HepG2 (cell line): ENCODE measurements around the gene NCOA6. TPM values are rescaled to one million over a fixed set of nuclear protein-coding genes. Genes with fewer than 3 reads are reported as not detected.

Source experiments
- AKNA ChIP-seq: sonication (generic); formaldehyde crosslinking; IDR thresholded peaks from 2 replicates; pipeline ENCODE4 v1.4.0; 2020; ENCODE audit warnings: missing genetic modification reagents, borderline replicate concordance
- CENPT ChIP-seq: sonication (generic); formaldehyde crosslinking; IDR thresholded peaks from 2 replicates; pipeline ENCODE4 v1.8.0; 2022; ENCODE audit warnings: low read depth, mild to moderate bottlenecking, moderate library complexity, missing genetic modification reagents
- CHD2 ChIP-seq: IDR thresholded peaks from 2 replicates; pipeline ENCODE4 v1.6.1; 2011; ENCODE audit warnings: low read depth, low read length, improper control_type of control experiment
- ELF3 ChIP-seq: IDR thresholded peaks from 2 replicates; pipeline ENCODE4 v1.6.1; 2016; ENCODE audit warnings: missing genetic modification reagents, missing compliant biosample characterization
- GTF2F1 ChIP-seq: fragments of 150-350 bp; IDR thresholded peaks from 2 replicates; pipeline ENCODE4 v1.6.1; 2014; ENCODE audit warnings: low read length
- NFKB2 ChIP-seq: sonication (generic); formaldehyde crosslinking; IDR thresholded peaks from 2 replicates; pipeline ENCODE4 v1.4.0; 2020; ENCODE audit warnings: missing genetic modification reagents, borderline replicate concordance
- POLR2G ChIP-seq: fragments of 200-400 bp; formaldehyde crosslinking; IDR thresholded peaks from 2 replicates; pipeline ENCODE4 v1.6.1; 2018; ENCODE audit warnings: mild to moderate bottlenecking, low read depth, low read length, moderate library complexity
- RFXAP ChIP-seq: sonication (generic); formaldehyde crosslinking; IDR thresholded peaks from 2 replicates; pipeline ENCODE4 v1.4.0; 2020; ENCODE audit warnings: missing genetic modification reagents, borderline replicate concordance
- ZFYVE20 ChIP-seq: sonication (generic); formaldehyde crosslinking; IDR thresholded peaks from 2 replicates; pipeline ENCODE4 v1.8.0; 2023; ENCODE audit warnings: low read depth, mild to moderate bottlenecking, moderate library complexity, missing genetic modification reagents, borderline replicate concordance
- ZNF547 ChIP-seq: sonication (generic); formaldehyde crosslinking; IDR thresholded peaks from 2 replicates; pipeline ENCODE4 v1.5.1; 2020; ENCODE audit warnings: mild to moderate bottlenecking, missing genetic modification reagents
- ZNF556 ChIP-seq: sonication (generic); formaldehyde crosslinking; IDR thresholded peaks from 2 replicates; pipeline ENCODE4 v1.4.0; 2020; ENCODE audit warnings: mild to moderate bottlenecking, missing genetic modification reagents, borderline replicate concordance
- ZNF746 ChIP-seq: sonication (generic); formaldehyde crosslinking; IDR thresholded peaks from 2 replicates; pipeline ENCODE4 v1.8.0; 2022; ENCODE audit warnings: mild to moderate bottlenecking, missing genetic modification reagents
- ZNF75D ChIP-seq: sonication (generic); formaldehyde crosslinking; IDR thresholded peaks from 2 replicates; pipeline ENCODE4 v1.8.1; 2023; ENCODE audit warnings: missing genetic modification reagents, mild to moderate bottlenecking, borderline replicate concordance
- ZNF816 ChIP-seq: sonication (generic); formaldehyde crosslinking; IDR thresholded peaks from 2 replicates; pipeline ENCODE4 v1.8.0; 2022; ENCODE audit warnings: missing genetic modification reagents, mild to moderate bottlenecking, borderline replicate concordance
- polyA plus RNA-seq, 8 experiments: library from polyadenylated mRNA; depleted of rRNA in 3 of 8; stranded (reverse) in 7 of 8; unstranded in 1 of 8; fragments of >200 nt; fragmentation: Illumina TruSeq in 4 of 8; extraction: Trizol in 4 of 8; gene quantifications; 2 replicates each; pipeline versions ENCODE4 v1.2.1 to v1.2.3, GENCODE V29; 2011 to 2016; ENCODE audit warnings: low read depth in 4 of 8, missing spikeins in 1 of 8, mixed read lengths in 1 of 8; ENCODE audit not compliant: insufficient read depth in 1 of 8
- total RNA-seq, 5 experiments: library from RNA; depleted of rRNA; stranded (reverse); fragments of >200 nt; fragmentation: Illumina TruSeq; extraction: Trizol; gene quantifications; 2 replicates each; pipeline ENCODE4 v1.2.3, GENCODE V29; 2016; ENCODE audit warnings: low read depth in 1 of 5
- TF ChIP-seq, protein P1 (sequence below), 2 experiments: sonication (generic) in 1 of 2; formaldehyde crosslinking in 1 of 2; IDR thresholded peaks; 2 replicates each; pipeline versions ENCODE4 v1.6.1 to v1.9.0; 2014 to 2022; ENCODE audit warnings: antibody characterized with exemption in 1 of 2, borderline replicate concordance in 1 of 2, inconsistent platforms in 1 of 2, low read depth in 1 of 2, missing genetic modification reagents in 1 of 2

The NCOA6 gene
- total and polyA plus RNA-seq, 2 of the 13 experiments (the other 11 are each of a cell fraction or from before 2014, with no cell fraction given): 11.2 to 29.3 TPM

DNA sequence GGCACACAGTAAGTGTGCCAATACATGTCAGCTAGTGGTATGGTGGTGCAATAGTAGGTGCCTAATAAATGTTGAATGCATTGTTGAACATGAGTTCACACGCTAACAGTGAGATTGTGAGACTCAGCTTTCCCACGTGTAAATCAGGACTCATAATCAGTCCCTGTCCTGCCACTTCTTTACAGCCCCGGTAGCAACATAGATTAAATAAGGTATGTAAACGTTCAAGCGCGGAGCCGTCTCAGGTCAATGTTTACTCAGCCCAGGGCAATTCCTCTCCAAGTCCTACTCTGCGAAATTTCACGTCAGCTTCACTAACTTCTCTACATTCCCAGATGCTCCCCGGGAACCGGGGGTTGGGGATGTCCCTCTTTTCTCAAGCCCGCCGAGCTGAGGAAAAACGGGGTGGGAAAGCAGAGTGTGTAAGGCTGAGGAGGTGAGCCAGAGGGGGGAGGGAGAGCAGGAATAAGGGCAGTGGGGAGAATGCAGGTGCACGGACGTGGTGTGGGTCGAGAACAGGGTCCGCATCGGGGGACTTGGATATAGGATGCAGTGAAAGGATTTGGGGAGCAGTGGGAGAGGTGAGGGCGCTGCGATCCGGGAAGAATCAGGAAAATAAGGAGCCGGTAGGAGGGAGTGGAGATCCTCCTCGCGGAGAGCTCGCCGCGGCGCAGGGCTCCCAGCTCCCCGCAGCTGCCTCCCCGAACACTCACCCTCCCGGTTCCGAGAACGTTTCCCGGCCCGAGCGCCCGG lies 121.9 kb downstream of the NCOA6 start (continued):
- TF ChIP-seq, protein P1, sequence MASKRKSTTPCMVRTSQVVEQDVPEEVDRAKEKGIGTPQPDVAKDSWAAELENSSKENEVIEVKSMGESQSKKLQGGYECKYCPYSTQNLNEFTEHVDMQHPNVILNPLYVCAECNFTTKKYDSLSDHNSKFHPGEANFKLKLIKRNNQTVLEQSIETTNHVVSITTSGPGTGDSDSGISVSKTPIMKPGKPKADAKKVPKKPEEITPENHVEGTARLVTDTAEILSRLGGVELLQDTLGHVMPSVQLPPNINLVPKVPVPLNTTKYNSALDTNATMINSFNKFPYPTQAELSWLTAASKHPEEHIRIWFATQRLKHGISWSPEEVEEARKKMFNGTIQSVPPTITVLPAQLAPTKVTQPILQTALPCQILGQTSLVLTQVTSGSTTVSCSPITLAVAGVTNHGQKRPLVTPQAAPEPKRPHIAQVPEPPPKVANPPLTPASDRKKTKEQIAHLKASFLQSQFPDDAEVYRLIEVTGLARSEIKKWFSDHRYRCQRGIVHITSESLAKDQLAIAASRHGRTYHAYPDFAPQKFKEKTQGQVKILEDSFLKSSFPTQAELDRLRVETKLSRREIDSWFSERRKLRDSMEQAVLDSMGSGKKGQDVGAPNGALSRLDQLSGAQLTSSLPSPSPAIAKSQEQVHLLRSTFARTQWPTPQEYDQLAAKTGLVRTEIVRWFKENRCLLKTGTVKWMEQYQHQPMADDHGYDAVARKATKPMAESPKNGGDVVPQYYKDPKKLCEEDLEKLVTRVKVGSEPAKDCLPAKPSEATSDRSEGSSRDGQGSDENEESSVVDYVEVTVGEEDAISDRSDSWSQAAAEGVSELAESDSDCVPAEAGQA (IDR thresholded peaks at IDR 0.05; ENCODE audit: low read depth): no peak; the same call in 1 of the 2 replicates
- TF ChIP-seq, protein P1 (CRISPR knock-in tag; IDR thresholded peaks at IDR 0.05; ENCODE audit: borderline replicate concordance): 0 out of 2 replicates have a peak, but pooled peaks have one; percentile 17
- no peak; the same call in 1 of the 2 replicates for TF ChIP-seq CHD2
- peak; percentile 16; the same call in 1 of the 2 replicates for TF ChIP-seq ZNF816 (CRISPR knock-in tag)
- TF ChIP-seq ZNF547 (CRISPR knock-in tag): no peak
- TF ChIP-seq CENPT (CRISPR knock-in tag): no peak
- no peak for TF ChIP-seq ELF3 (CRISPR knock-in tag)
- no peak for TF ChIP-seq ZNF75D (CRISPR knock-in tag)
- TF ChIP-seq AKNA: no peak
- TF ChIP-seq ZFYVE20: no peak
- no peak for TF ChIP-seq GTF2F1
- TF ChIP-seq ZNF746 (CRISPR knock-in tag): no peak
- TF ChIP-seq RFXAP: no peak; the same call in 1 of the 2 replicates
- no peak; the same call in 1 of the 2 replicates for TF ChIP-seq ZNF556 (CRISPR knock-in tag)
- 0 out of 2 replicates have a peak, but pooled peaks have one; percentile 65 for TF ChIP-seq NFKB2
- no peak for TF ChIP-seq POLR2G
